Natural killer cell treated with Interleukin-12 subunit alpha and Interleukin-12 subunit beta and Interleukin-15 and Interleukin-18, amount 100 ng/mL, for 72 hours (primary cell): ENCODE results near the gene COL7A1. TPM values are rescaled to one million over a fixed set of nuclear protein-coding genes. Genes with fewer than 3 reads are reported as not detected.
"Not testable (repeated sequence)": the region's sequence is repeated elsewhere in the genome, so short reads cannot be mapped to it uniquely, and the experiment has no call there.

Source experiments
- ATAC-seq, 2 donors: fragments of 150-1000 bp; cut with Tn5 transposase in 1 of 2; sonication (Bioruptor Pico), chemical (Tn5 transposase) in 1 of 2; 2 replicates each; pipeline ENCODE4 v1.10.0; 2021
- DNase-seq: peaks from one replicate; pipeline ENCODE4 v3.0.0; 2022; ENCODE audit warnings: low spot score
- H3K27ac Mint-ChIP-seq, 2 donors: 1 replicate in 1 of 2; 2 replicates in 1 of 2; pipeline ENCODE4 v1.8.0; 2022; ENCODE audit warnings: mixed read lengths in 2 of 2, mild to moderate bottlenecking in 1 of 2, moderate library complexity in 1 of 2
- H3K27me3 Mint-ChIP-seq, 2 donors: 1 replicate in 1 of 2; 2 replicates in 1 of 2; pipeline ENCODE4 v1.8.0; 2022; ENCODE audit warnings: mixed read lengths in 2 of 2
- H3K36me3 Mint-ChIP-seq: one replicate; pipeline ENCODE4 v1.8.0; 2022; ENCODE audit warnings: mixed read lengths
- H3K4me1 Mint-ChIP-seq, 2 donors: 1 replicate in 1 of 2; 2 replicates in 1 of 2; pipeline ENCODE4 v1.8.0; 2022; ENCODE audit warnings: low read depth in 2 of 2, mixed read lengths in 2 of 2, mild to moderate bottlenecking in 1 of 2
- H3K4me3 Mint-ChIP-seq: one replicate; pipeline ENCODE4 v1.8.0; 2022; ENCODE audit warnings: mixed read lengths
- H3K9me3 Mint-ChIP-seq: 2 replicates; pipeline ENCODE4 v1.8.0; 2022; ENCODE audit warnings: mixed read lengths
- total RNA-seq, 2 donors: library from RNA; stranded (reverse); gene quantifications; one replicate each; pipeline ENCODE4 v1.2.3, GENCODE V29; 2022

Gene COL7A1
- total RNA-seq, 2 donors from 2014 or later, result 1.5 to 1.8 TPM

DNA sequence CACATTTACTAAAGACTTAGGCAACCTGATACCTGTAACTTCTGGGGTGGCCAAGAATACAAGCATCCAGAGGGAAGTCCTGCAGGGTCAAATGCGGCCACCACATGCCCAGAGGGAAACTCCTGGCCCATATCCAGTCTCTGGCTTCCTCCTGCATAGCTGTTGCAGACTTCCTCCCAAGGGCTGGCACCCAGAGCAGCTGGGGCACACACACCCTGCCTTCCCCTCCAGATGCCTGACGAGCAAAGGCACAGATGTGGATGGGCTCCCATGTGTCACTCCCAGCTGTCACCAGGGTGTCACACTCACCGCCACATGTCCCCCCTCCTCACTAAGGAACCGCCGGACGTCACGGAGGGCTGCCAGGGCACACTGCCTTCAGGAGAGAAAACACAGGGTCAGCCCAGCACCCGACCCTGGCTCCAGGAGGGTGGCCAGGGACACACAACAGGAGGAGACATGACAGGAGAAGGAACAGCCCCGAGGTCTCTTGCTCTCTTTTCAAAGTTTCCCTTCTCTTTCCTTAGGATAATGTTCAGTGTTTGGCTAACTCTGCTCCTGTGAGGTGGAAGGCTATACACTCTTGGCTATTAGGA lies 51.8 kb downstream of the COL7A1 start:
- Mint-ChIP-seq H3K4me1 (no peaks in the 10 kb centered on the region), H3K9me3 (no peaks in the 10 kb centered on the region), H3K4me3 (no peak overlapping the region), H3K27ac (no peak overlapping the region), H3K36me3 (no peaks in the 10 kb centered on the region), H3K27me3 (peaks cover 0 to 2% of the 10 kb centered on the region in 2 donors)
- ATAC-seq, result peak in 1 of 2 donors; percentile 48
- no peak for DNase-seq

GRCh38 chr3:48538451-48538850 lies 56.7 kb downstream of the COL7A1 start:
- no peak overlapping the region for H3K27ac Mint-ChIP-seq
- no peak for ATAC-seq
- no peaks in the 10 kb centered on the region for H3K36me3 Mint-ChIP-seq

GRCh38 chr3:48536785-48537184 lies 58.3 kb downstream of the COL7A1 start:
- Mint-ChIP-seq H3K36me3 (no peaks in the 10 kb centered on the region), H3K27me3 (no peaks in the 10 kb centered on the region), H3K4me1 (no peaks in the 10 kb centered on the region), H3K4me3 (no peak overlapping the region), H3K9me3 (no peaks in the 10 kb centered on the region), H3K27ac (no peak overlapping the region)
- DNase-seq, result no peak
- no peak for ATAC-seq

More at GRCh38 chr3:48538451-48538850, 56.7 kb downstream of the COL7A1 start:
- no peak for DNase-seq
- H3K9me3 Mint-ChIP-seq, result no peaks in the 10 kb centered on the region
- H3K4me1 Mint-ChIP-seq, result no peaks in the 10 kb centered on the region
- no peak overlapping the region for H3K4me3 Mint-ChIP-seq
- no peaks in the 10 kb centered on the region for H3K27me3 Mint-ChIP-seq

GRCh38 chr3:48536116-48536515 lies 59.0 kb downstream of the COL7A1 start:
- Mint-ChIP-seq H3K27me3 (no peaks in the 10 kb centered on the region), H3K27ac (no peak overlapping the region), H3K4me1 (no peaks in the 10 kb centered on the region), H3K36me3 (no peaks in the 10 kb centered on the region), H3K4me3 (no peak overlapping the region), H3K9me3 (no peaks in the 10 kb centered on the region)
- no peak for DNase-seq
- ATAC-seq, result peak in 1 of 2 donors; percentile 29

DNA sequence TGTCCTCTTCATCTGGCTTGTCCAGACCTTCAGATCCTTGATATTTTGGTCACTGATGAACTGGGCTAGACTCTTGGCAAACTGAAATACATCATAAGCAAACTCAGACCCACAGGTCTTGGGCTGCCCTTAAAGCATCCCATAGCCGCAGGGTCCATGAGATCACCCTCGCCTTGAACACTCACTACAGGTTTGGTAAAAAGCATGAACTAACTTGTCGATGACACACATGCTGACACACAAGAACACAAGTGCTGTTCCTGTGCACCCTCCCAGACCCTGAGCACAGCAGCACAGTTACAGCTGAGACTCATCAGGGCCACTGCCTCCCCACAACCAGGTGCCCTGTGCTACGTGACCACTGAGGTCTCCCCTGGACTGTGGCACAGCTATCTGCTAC lies 59.6 kb downstream of the COL7A1 start:
- DNase-seq (no peak), ATAC-seq (peak in 1 of 2 donors; percentile 54)
- Mint-ChIP-seq H3K36me3 (no peaks in the 10 kb centered on the region), H3K4me1 (no peaks in the 10 kb centered on the region), H3K4me3 (no peak overlapping the region), H3K27ac (no peak overlapping the region), H3K27me3 (no peaks in the 10 kb centered on the region), H3K9me3 (no peaks in the 10 kb centered on the region)

GRCh38 chr3:48532977-48533337 lies 62.2 kb downstream of the COL7A1 start:
- DNase-seq (no peak), ATAC-seq (no peak)
- Mint-ChIP-seq H3K27me3 (no peaks in the 10 kb centered on the region), H3K4me1 (no peaks in the 10 kb centered on the region), H3K36me3 (no peaks in the 10 kb centered on the region), H3K27ac (no peak overlapping the region), H3K9me3 (no peaks in the 10 kb centered on the region), H3K4me3 (no peak overlapping the region)

DNA sequence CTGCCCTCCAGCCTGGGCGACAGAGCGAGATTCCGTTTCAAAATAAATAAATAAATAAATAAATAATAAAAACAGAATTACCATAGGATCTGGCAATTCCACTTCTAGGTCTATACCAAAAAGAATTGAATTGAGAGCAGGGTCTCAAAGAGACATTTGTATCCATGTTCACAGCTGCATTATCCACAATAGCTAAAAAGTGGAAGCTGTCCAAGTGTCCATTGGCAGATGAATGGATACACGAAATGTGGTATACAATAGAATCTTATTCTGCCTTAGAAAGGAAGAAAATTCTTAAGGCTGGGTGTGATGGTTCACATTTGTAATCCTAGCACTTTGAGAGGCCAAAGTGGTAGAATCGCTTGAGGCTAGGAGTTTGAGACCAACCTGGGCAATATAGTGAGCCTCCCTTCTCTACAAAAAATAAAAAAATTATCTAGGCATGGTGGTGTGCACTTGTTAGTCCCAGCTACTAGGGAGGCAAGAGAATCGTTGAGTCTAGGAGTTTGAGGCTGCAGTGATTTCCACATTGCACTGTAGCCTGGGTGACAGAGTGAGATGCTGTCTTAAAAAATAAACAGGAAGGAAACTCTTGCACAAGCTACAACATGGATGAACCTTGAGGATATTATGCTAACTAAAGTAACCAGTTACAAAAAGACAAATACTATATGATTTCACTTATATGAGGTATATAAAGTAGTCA lies 62.7 kb downstream of the COL7A1 start:
- no peaks in the 10 kb centered on the region for H3K9me3 Mint-ChIP-seq
- no peak overlapping the region for H3K4me3 Mint-ChIP-seq
- no peaks in the 10 kb centered on the region for H3K27me3 Mint-ChIP-seq
- ATAC-seq, result no peak
- no peaks in the 10 kb centered on the region for H3K4me1 Mint-ChIP-seq
- no peak overlapping the region for H3K27ac Mint-ChIP-seq
- no peak for DNase-seq
- no peaks in the 10 kb centered on the region for H3K36me3 Mint-ChIP-seq

DNA sequence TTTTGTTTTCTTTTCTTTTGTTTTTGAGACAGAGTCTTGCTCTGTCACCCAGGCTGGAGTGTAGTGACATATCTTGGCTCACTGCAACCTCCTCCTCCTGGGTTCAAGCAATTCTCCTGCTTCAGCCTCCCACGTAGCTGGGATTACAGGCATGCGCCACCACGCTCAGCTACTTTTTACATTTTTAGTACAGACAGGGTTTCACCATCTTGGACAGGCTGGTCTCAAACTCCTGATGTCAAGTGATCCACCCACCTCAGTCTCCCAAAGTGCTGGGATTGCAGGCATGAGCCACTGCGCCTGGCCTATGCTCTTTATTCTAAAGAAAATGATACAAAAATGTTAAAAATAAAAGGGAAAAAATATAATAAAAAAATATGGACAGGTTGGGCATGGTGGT lies 64.4 kb downstream of the COL7A1 start:
- not testable (repeated sequence) for H3K27me3 Mint-ChIP-seq, H3K4me1 Mint-ChIP-seq, H3K27ac Mint-ChIP-seq, ATAC-seq, DNase-seq, H3K4me3 Mint-ChIP-seq, H3K9me3 Mint-ChIP-seq, H3K36me3 Mint-ChIP-seq

DNA sequence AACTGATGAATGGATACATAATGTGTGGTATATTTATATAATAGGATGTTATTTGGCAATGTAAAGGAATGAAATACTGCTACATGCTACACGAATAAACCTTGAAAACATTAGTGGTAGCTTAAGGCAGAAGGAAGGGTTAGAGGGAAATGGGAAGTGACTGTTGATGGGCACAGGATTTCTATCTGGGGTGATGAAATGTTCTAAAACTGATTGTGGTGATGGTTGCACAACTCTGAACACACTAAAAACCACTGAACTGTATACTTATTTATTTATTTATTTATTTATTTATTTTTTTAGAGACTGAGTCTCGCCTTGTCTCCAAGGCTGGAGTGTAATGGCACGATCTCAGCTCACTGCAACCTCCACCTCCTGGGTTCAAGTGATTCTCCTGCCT lies 66.4 kb downstream of the COL7A1 start:
- no peaks in the 10 kb centered on the region for H3K4me1 Mint-ChIP-seq
- ATAC-seq (no peak), DNase-seq (no peak)
- H3K36me3 Mint-ChIP-seq, result no peaks in the 10 kb centered on the region
- H3K9me3 Mint-ChIP-seq, result no peaks in the 10 kb centered on the region
- no peak overlapping the region for H3K4me3 Mint-ChIP-seq
- no peaks in the 10 kb centered on the region for H3K27me3 Mint-ChIP-seq
- no peak overlapping the region for H3K27ac Mint-ChIP-seq

DNA sequence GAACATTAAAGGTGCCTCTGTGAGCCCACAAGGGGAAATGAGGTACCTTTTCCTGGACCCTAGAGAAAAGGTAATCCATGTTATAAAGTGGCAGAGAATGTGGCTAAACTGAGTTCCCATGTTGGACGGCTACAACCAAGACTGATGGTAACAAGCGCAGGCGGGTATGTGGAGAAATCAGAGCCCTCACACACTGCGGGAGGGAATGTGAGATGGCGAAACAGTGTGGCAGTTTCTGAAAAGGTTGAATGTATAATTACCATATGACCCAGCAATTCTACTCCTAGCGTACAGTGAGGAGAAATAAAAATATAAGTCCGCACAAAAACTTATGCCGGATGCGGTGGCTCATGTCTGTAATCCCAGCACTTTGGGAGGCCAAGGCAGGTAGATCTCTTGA lies 67.1 kb downstream of the COL7A1 start:
- Mint-ChIP-seq H3K4me1 (no peaks in the 10 kb centered on the region), H3K4me3 (no peak overlapping the region), H3K9me3 (no peaks in the 10 kb centered on the region), H3K27me3 (no peaks in the 10 kb centered on the region), H3K36me3 (no peaks in the 10 kb centered on the region), H3K27ac (no peak overlapping the region)
- DNase-seq (no peak), ATAC-seq (no peak)

GRCh38 chr3:48524970-48525369 lies 70.2 kb downstream of the COL7A1 start:
- Mint-ChIP-seq H3K27me3 (no peaks in the 10 kb centered on the region), H3K36me3 (no peaks in the 10 kb centered on the region), H3K27ac (no peak overlapping the region), H3K4me3 (no peak overlapping the region), H3K9me3 (no peaks in the 10 kb centered on the region), H3K4me1 (no peaks in the 10 kb centered on the region)
- peak; percentile 25 for DNase-seq
- peak in 1 of 2 donors; percentile 8 for ATAC-seq

- Mint-ChIP-seq H3K36me3 (no peaks in the 10 kb centered on the region), H3K27ac (no peak overlapping the region), H3K4me1 (peaks cover 5 to 14% of the 10 kb centered on the region in 2 donors), H3K4me3 (no peak overlapping the region), H3K27me3 (no peaks in the 10 kb centered on the region), H3K9me3 (no peaks in the 10 kb centered on the region)
- DNase-seq, result no peak
- no peak for ATAC-seq
Observed at GRCh38 chr3:48521635-48522034, 73.5 kb downstream of the COL7A1 start.

- no peak overlapping the region for H3K27ac Mint-ChIP-seq
Observed at GRCh38 chr3:48519277-48519643, 75.9 kb downstream of the COL7A1 start.

GRCh38 chr3:48518638-48519276 lies 76.4 kb downstream of the COL7A1 start:
- Mint-ChIP-seq H3K27me3 (no peaks in the 10 kb centered on the region), H3K4me1 (peaks cover 5 to 14% of the 10 kb centered on the region in 2 donors), H3K36me3 (no peaks in the 10 kb centered on the region), H3K4me3 (no peak overlapping the region), H3K27ac (no peak overlapping the region), H3K9me3 (no peaks in the 10 kb centered on the region)
- DNase-seq (no peak), ATAC-seq (peak in 1 of 2 donors; percentile 24)

More at GRCh38 chr3:48519277-48519643, 75.9 kb downstream of the COL7A1 start:
- Mint-ChIP-seq H3K4me3 (no peak overlapping the region), H3K9me3 (no peaks in the 10 kb centered on the region), H3K4me1 (peaks cover 5 to 14% of the 10 kb centered on the region in 2 donors), H3K36me3 (no peaks in the 10 kb centered on the region), H3K27me3 (no peaks in the 10 kb centered on the region)
- DNase-seq, result no peak
- ATAC-seq, result peak; percentile 15 to 60
